Measurements from ENCODE around the gene ECSIT. TPM values are rescaled to one million over a fixed set of nuclear protein-coding genes. Genes with fewer than 3 reads are reported as not detected.

ECSIT gene
- polyA plus RNA-seq, 1 donor from 2014 or later = 98.3 TPM

GRCh38 chr19:11560404-11561051 lies 31.6 kb upstream of the ECSIT start:
- no peaks in the 10 kb centered on the region for H3K27me3 ChIP-seq (ENCODE audit: insufficient read depth, low read depth, low read length)
- no peaks in the 10 kb centered on the region for H3F3A ChIP-seq (ENCODE audit: insufficient read depth, low read length, poor library complexity, severe bottlenecking)
- H3K79me2 ChIP-seq (replicated peaks; ENCODE audit: insufficient read depth, low read length) = peaks cover 19% of the 10 kb centered on the region
- H3K9ac ChIP-seq (ENCODE audit: low read length) = no peak overlapping the region
- no peaks in the 10 kb centered on the region for H4K20me1 ChIP-seq (ENCODE audit: insufficient read depth)
- peak overlapping the region; percentile 32 for H3K4me3 ChIP-seq (ENCODE audit: low read length)
- no peak overlapping the region for H2AFZ ChIP-seq (ENCODE audit: low read depth, low read length)
- peak; percentile 58 for TF ChIP-seq CTCF (IDR thresholded peaks at IDR 0.05; ENCODE audit: poor library complexity, severe bottlenecking)
- no peak for TF ChIP-seq MXI1 (conservative IDR thresholded peaks at IDR 0.05; ENCODE audit: poor library complexity, severe bottlenecking)
- TF ChIP-seq EP300 (conservative IDR thresholded peaks at IDR 0.05; ENCODE audit: poor library complexity, severe bottlenecking) = no peak
- TF ChIP-seq RAD21 (conservative IDR thresholded peaks at IDR 0.05) = peak; percentile 56
- TF ChIP-seq SMC3 (conservative IDR thresholded peaks at IDR 0.05; ENCODE audit: poor library complexity) = peak; percentile 34
- H3K4me2 ChIP-seq (ENCODE audit: low read length) = no peak overlapping the region
- no peaks in the 10 kb centered on the region for H3K36me3 ChIP-seq (ENCODE audit: insufficient read depth, low read length)
- no peak overlapping the region for H3K27ac ChIP-seq (ENCODE audit: low read length)
- H3K9me2 ChIP-seq (ENCODE audit: insufficient read depth, low read length) = no peaks in the 10 kb centered on the region
- H3K9me3 ChIP-seq (ENCODE audit: low read length) = no peaks in the 10 kb centered on the region

GRCh38 chr19:11558881-11559828 lies 30.2 kb upstream of the ECSIT start, which contains the start of gene ELOF1:
TSS of gene ELOF1 (minus strand) at chr19:11559230. CDS start at chr19:11554347, 4,883 bp downstream.
- peaks cover 19% of the 10 kb centered on the region for H3K79me2 ChIP-seq (replicated peaks; ENCODE audit: insufficient read depth, low read length)
- no peaks in the 10 kb centered on the region for H3F3A ChIP-seq (ENCODE audit: insufficient read depth, low read length, poor library complexity, severe bottlenecking)
- H3K9me2 ChIP-seq (ENCODE audit: insufficient read depth, low read length) = no peaks in the 10 kb centered on the region
- no peaks in the 10 kb centered on the region for H4K20me1 ChIP-seq (ENCODE audit: insufficient read depth)
- H3K36me3 ChIP-seq (ENCODE audit: insufficient read depth, low read length) = no peaks in the 10 kb centered on the region
- peak within 1 kb of the TSS; percentile 61 for H2AFZ ChIP-seq (ENCODE audit: low read depth, low read length)
- H3K9me3 ChIP-seq (ENCODE audit: low read length) = no peaks in the 10 kb centered on the region
- H3K9ac ChIP-seq (ENCODE audit: low read length) = peak within 1 kb of the TSS; percentile 79
- H3K27me3 ChIP-seq (ENCODE audit: insufficient read depth, low read depth, low read length) = no peaks in the 10 kb centered on the region
- H3K4me2 ChIP-seq (ENCODE audit: low read length) = peak within 1 kb of the TSS; percentile 72
- H3K27ac ChIP-seq (ENCODE audit: low read length) = peak within 1 kb of the TSS; percentile 57
- peak; percentile 30 for TF ChIP-seq EP300 (conservative IDR thresholded peaks at IDR 0.05; ENCODE audit: poor library complexity, severe bottlenecking)
- TF ChIP-seq SMC3 (conservative IDR thresholded peaks at IDR 0.05; ENCODE audit: poor library complexity) = peak; percentile 62
- TF ChIP-seq EZH2 (IDR thresholded peaks at IDR 0.05; ENCODE audit: borderline replicate concordance, insufficient read depth, low read length, poor library complexity, severe bottlenecking) = no peak
- TF ChIP-seq MXI1 (conservative IDR thresholded peaks at IDR 0.05; ENCODE audit: poor library complexity, severe bottlenecking) = peak; percentile 90
- peak; percentile 68 for TF ChIP-seq TAF1 (IDR thresholded peaks at IDR 0.05; ENCODE audit: low read depth)
- peak; percentile 93 for TF ChIP-seq POLR2AphosphoS5 (IDR thresholded peaks at IDR 0.05)
- TF ChIP-seq RAD21 (conservative IDR thresholded peaks at IDR 0.05) = peak; percentile 26
- TF ChIP-seq CTCF (IDR thresholded peaks at IDR 0.05; ENCODE audit: poor library complexity, severe bottlenecking) = peak; percentile 55
- peak; percentile 60 for TF ChIP-seq REST (IDR thresholded peaks at IDR 0.05; ENCODE audit: borderline replicate concordance)
- H3K4me3 ChIP-seq (ENCODE audit: low read length) = peak within 1 kb of the TSS; percentile 88

All from neural cell (in vitro differentiated cells).